HG03280 (cell line): ENCODE measurements around the gene PARD3B.

Experiments used
- ATAC-seq: cut with Tn5 transposase; IDR thresholded peaks from one replicate; pipeline ENCODE4 v1.9.1; 2021; ENCODE audit warnings: mild to moderate bottlenecking, moderate library complexity; ENCODE audit not compliant: unreplicated experiment

The PARD3B gene

GRCh38 chr2:205089958-205090357, 544.7 kb downstream of the PARD3B start:
- no peak for ATAC-seq

GRCh38 chr2:205091411-205091810, 546.1 kb downstream of the PARD3B start:
- ATAC-seq, result no peak

DNA sequence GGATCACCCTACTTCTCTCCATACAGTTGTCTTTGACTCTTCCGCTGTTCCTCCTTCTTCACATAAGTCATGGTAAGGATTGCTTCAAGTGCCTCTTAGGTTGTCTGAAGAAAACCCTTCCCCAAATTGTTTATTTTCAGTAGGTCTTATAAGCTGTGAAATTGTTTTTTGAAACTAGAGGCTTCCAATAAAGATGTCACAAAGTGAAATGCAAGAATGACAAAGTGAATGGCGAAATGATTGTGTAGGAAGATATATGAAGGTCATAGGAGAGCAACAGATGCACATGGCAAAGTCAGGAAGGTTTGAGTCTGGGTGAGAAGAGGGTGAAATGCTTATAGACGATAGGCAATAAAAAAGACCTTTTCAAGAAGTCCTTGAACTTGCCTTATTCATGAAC, 548.8 kb downstream of the PARD3B start:
- no peak for ATAC-seq

DNA sequence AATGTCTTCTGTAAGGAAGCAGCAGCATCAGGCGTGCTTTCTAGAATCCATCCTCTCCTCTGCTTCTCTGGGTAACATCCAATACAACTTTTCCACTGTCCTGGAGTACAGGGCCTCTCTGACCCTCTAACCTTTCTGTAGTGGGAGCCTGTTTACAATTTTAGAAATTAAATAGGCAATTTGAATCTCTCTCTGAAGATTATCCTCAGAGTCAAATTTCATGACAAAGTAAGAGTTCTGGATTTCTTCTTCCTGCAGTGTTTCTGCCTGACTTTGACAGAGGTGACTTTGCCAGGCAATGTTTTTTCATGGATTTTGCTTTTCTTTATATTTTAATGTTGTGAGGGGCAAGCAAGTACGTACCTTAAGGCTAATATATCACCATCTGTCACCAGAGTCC, 558.4 kb downstream of the PARD3B start:
- ATAC-seq, result no peak

DNA sequence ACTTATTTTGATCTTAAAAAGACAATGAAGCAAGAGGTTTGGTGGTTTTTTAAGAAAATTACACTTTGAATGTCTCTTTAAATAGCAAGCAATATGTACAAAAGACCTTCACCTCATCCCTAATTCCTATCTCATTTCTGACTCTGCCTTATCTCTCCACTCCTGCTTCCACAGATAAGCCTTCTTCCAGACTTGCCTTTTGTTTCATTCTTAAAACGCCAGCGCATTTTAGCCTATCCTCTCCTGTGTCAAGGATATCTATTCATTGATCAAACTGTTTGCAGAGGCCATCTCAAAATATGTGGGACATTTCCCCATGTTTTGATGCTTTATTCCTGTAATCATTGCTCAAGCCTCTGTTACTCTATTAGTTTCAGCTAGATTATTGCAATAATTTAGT, 562.5 kb downstream of the PARD3B start:
- no peak for ATAC-seq

DNA sequence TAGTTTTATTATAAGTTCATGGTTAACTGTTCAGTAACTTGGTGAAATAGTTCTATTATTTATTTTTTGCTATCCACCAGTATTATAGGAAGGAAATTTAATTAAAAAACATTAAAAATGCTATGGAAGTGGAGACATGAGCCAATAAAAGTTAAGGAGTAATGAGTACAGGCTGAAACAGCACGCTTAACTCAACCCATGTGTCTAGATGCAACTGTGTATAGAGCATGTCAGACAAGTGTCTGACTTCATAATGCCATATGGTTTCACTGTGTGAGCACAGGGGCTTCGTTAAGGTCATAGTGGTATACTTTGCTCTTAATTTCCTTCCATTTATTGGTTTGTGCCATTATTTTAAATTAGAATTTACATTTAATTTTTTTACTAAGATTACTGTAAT, 570.2 kb downstream of the PARD3B start:
- no peak for ATAC-seq

- ATAC-seq, result no peak
These were observed 571.9 kb downstream of the PARD3B start for GRCh38 chr2:205117125-205117524.

- no peak for ATAC-seq
These were observed 573.9 kb downstream of the PARD3B start for GRCh38 chr2:205119136-205119535.

GRCh38 chr2:205128726-205129125, 583.5 kb downstream of the PARD3B start:
- ATAC-seq, result no peak

DNA sequence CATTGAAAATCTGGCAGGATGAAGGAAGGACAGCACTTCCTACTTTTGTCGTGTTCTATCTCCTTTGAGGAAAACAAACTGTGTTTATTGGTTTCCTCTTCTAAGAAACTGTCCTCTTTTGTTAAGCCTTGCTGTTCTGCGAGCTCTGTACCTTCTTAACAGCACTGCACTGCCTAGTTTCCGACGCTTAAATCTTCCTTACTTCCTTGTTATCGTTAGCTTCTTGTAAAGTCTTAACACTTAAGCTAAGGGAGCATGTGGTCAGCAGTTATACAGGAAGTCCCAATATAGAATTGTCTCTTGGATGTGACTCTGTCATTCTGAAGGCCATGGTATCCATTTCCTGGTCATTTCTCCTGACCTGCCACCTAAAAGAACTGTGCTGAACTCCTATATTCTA, 584.3 kb downstream of the PARD3B start:
- no peak for ATAC-seq

DNA sequence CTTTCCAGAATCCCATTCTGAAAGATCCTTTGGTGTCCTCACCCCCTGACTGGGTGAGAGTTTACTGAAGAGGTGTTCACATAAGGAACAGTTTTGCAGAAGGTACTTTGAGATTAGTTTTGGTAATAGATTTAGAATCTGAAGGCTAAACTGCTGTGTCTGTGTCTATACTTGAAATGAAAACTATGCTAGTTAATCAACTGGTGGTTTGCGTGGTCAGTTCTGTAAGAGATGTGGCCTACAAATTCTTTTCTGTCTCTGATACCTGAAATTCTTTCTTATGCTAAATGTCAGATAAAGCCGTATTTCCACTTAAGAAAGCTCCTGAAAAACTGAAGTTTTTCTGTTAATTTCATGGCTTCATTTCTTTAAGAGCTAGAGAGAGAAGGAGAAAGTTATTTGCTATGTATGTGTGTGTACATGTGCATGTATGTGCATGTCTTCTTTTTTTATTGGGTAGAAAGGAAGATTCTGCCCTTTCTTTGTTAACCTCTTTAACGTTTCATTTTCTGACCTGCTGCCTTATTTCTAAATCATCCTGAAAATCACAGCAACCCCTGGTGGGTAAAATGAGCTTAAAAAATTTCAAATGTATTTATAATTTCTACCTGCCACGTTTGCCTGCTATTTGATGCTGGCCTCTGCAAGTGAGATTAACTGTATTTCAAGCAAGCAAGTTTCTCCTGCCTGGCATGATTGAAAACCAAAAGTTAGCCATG, 585.0 kb downstream of the PARD3B start:
- no peak for ATAC-seq

DNA sequence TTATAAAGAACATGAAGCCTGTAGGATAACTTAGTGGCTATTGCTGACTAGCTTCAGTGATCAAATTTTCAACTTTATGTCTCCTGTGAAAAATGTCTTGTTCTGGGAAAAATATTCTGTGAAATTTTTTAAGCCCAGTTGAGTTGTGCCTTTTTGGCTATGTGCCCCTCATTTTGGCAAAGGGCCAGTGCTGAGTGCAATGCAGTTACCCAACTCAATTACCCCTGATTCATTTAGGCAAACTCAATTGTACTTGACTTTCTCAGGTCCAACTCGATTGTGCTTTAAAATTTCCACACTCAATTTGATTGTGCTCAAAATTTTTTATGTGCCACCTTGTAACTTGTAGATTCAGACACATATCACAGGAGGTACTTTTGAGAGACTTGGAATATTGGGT, 588.3 kb downstream of the PARD3B start:
- ATAC-seq, result no peak

DNA sequence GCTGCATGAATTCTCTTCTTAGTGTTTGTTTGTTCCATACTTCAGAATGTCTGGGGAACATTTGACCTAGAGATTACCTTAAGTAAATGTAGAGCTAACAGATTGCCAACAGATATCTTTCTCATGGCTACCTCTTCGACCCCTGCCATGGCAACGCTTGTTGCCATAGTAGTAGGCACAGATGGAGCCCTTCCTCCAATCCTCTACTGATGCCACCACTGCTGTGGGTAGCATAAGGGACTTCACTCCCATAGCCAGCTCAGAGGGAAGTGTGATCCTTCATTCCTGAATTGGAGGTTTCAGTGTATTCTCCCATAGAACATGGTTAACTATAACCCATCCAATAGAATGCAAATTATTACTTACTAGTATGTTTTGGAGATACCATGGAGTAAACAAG, 593.5 kb downstream of the PARD3B start:
- ATAC-seq, result no peak

DNA sequence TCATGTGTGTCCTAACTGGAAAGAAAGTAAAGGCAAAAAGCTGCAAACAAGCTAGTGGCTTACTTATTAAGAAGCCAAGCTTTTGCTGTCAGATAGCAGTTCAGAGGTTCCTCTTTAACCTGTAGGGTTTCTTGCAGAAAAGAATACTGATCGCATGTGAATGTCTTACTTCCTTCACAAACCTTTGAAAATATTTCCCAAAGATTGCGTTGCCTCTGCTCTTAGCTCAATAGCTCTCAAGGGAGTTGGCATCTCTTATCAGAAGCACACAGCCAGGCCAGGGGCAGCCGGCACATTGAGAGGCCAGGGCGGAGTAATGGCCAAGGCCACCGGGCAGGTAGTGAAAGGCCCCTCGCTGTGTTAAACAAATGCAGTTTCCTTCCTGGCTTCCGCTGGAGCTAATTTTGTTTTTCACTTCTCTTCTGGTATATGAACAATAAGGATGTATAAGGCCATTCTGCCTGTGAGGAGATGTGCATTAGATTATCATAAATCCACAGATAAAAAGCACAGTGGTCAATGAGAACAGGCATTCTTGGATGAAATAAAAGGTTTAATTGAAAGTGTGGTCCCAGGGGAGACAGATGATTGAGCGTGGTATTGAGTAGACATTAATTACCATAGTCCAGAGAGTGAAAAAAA, 594.7 kb downstream of the PARD3B start:
- no peak for ATAC-seq

DNA sequence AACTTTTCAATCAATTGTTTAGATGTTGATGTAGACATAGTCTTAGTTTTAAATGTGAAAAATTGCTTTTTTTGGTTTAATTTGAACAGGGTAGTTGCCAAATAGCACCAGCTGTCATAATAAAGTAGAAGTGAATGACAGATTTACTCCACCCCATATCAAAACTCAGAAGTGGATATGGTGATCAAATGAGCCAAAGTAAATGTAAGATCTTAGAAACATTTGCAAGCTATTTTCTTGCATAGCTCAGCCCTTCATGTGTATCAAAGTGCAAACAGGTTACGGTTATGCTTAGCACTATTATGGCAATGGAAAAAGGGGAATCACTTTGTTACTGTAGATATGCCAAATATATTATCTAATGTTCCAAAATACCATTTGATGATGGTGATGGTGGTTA, 596.1 kb downstream of the PARD3B start:
- no peak for ATAC-seq

GRCh38 chr2:205145888-205146287, 600.6 kb downstream of the PARD3B start:
- ATAC-seq, result no peak

GRCh38 chr2:205148755-205149154, 603.5 kb downstream of the PARD3B start:
- no peak for ATAC-seq

- ATAC-seq, result no peak
These were observed 611.2 kb downstream of the PARD3B start for GRCh38 chr2:205156457-205156856.

GRCh38 chr2:205158404-205158803, 613.1 kb downstream of the PARD3B start:
- no peak for ATAC-seq

DNA sequence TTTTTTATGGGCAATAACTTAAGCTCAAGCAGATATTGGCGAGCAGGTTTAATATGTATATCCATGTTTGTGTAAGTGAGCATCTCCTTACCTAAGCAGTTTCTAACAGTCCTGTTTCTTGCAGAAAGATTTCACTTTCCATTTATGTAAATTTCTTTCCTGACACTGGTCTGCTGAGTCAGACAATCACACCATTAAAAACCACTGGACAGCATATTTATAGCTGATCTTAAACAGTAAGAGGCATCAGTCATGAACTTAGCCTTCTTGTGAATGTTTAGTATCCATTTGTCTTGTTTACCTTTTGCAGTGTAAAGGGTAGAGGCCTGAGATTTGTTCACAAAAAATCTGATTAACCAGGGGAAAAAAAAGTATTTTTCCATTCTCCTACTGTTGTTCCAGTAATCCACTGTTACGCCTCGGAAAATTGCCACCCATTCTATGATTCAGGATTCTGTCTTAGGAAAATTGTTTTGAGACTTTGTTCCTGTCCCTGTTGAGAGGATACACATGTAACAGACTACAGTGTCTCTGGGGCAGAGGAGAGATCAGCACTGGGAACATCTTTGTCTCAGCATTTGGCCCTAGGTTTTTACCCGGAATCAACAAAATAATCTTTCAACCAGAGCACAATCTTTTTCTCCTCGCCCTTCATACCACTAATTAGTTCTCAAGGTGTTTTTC, 616.0 kb downstream of the PARD3B start:
- no peak for ATAC-seq

- ATAC-seq, result no peak
These were observed 621.5 kb downstream of the PARD3B start for GRCh38 chr2:205166745-205167144.

DNA sequence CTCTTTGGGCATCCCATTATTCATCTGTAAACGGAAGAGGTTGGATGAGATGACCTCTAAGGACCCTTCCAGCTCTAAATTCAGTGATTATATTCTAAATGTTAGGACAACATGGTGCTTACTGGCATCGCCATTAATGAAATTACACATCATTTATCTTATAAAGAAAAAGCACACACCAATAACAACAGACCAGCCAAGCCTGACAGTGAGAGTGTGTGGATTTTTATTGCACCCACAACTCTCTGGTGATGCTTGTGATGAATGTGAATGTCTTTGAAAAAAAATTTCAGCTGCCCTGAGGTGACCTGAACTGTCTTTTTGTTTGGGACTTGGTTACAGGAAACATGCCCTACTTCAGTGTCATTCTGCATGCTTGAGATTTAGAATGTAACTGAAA, 623.7 kb downstream of the PARD3B start:
- ATAC-seq, result no peak
